ENCODE results near the gene ALDH1A1.

The ALDH1A1 gene

GRCh38 chr9:72899734-72900477, 52.9 kb downstream of the ALDH1A1 start:
- ATAC-seq (ENCODE audit: low read depth), result no peak
- no peak overlapping the region for H3K4me3 ChIP-seq (ENCODE audit: severe bottlenecking)
- no peak for TF ChIP-seq CTCF (IDR thresholded peaks at IDR 0.05; ENCODE audit: poor library complexity, severe bottlenecking)
- H3K9me3 ChIP-seq (ENCODE audit: severe bottlenecking), result no peaks in the 10 kb centered on the region
- H3K27ac ChIP-seq (ENCODE audit: poor library complexity, severe bottlenecking), result no peak overlapping the region
- no peak for DNase-seq (ENCODE audit: low spot score)
- no peaks in the 10 kb centered on the region for H3K36me3 ChIP-seq (ENCODE audit: low read depth)
- H3K4me1 ChIP-seq (ENCODE audit: insufficient read depth, poor library complexity, severe bottlenecking), result no peaks in the 10 kb centered on the region
- H3K27me3 ChIP-seq (ENCODE audit: insufficient read depth, poor library complexity, severe bottlenecking), result no peaks in the 10 kb centered on the region

GRCh38 chr9:72898784-72899733, 53.8 kb downstream of the ALDH1A1 start:
- no peak overlapping the region for H3K27ac ChIP-seq (ENCODE audit: poor library complexity, severe bottlenecking)
- no peaks in the 10 kb centered on the region for H3K4me1 ChIP-seq (ENCODE audit: insufficient read depth, poor library complexity, severe bottlenecking)
- ATAC-seq (ENCODE audit: low read depth) (no peak), DNase-seq (ENCODE audit: low spot score) (no peak)
- no peaks in the 10 kb centered on the region for H3K9me3 ChIP-seq (ENCODE audit: severe bottlenecking)
- H3K4me3 ChIP-seq (ENCODE audit: severe bottlenecking), result no peak overlapping the region
- no peak for TF ChIP-seq CTCF (IDR thresholded peaks at IDR 0.05; ENCODE audit: poor library complexity, severe bottlenecking)
- no peaks in the 10 kb centered on the region for H3K36me3 ChIP-seq (ENCODE audit: low read depth)
- no peaks in the 10 kb centered on the region for H3K27me3 ChIP-seq (ENCODE audit: insufficient read depth, poor library complexity, severe bottlenecking)

GRCh38 chr9:72898360-72898759, 54.5 kb downstream of the ALDH1A1 start:
- Histone ChIP-seq H3K27ac (ENCODE audit: poor library complexity, severe bottlenecking) (no peak overlapping the region), H3K9me3 (ENCODE audit: severe bottlenecking) (no peaks in the 10 kb centered on the region), H3K36me3 (ENCODE audit: low read depth) (no peaks in the 10 kb centered on the region), H3K4me3 (ENCODE audit: severe bottlenecking) (no peak overlapping the region), H3K4me1 (ENCODE audit: insufficient read depth, poor library complexity, severe bottlenecking) (no peaks in the 10 kb centered on the region), H3K27me3 (ENCODE audit: insufficient read depth, poor library complexity, severe bottlenecking) (no peaks in the 10 kb centered on the region)
- TF ChIP-seq CTCF (IDR thresholded peaks at IDR 0.05; ENCODE audit: poor library complexity, severe bottlenecking), result no peak
- ATAC-seq (ENCODE audit: low read depth) (no peak), DNase-seq (ENCODE audit: low spot score) (no peak)

- Histone ChIP-seq H3K9me3 (ENCODE audit: severe bottlenecking) (no peaks in the 10 kb centered on the region), H3K36me3 (ENCODE audit: low read depth) (no peaks in the 10 kb centered on the region), H3K4me3 (ENCODE audit: severe bottlenecking) (no peak overlapping the region), H3K27ac (ENCODE audit: poor library complexity, severe bottlenecking) (no peak overlapping the region), H3K27me3 (ENCODE audit: insufficient read depth, poor library complexity, severe bottlenecking) (no peaks in the 10 kb centered on the region), H3K4me1 (ENCODE audit: insufficient read depth, poor library complexity, severe bottlenecking) (no peaks in the 10 kb centered on the region)
- ATAC-seq (ENCODE audit: low read depth) (no peak), DNase-seq (ENCODE audit: low spot score) (no peak)
- TF ChIP-seq CTCF (IDR thresholded peaks at IDR 0.05; ENCODE audit: poor library complexity, severe bottlenecking), result no peak
Observed at GRCh38 chr9:72897069-72897649, 55.7 kb downstream of the ALDH1A1 start.

All from RWPE2 (cell line).